Lower leg skin (tissue), 4 donors: ENCODE data around the gene RTTN. TPM values are rescaled to one million over a fixed set of nuclear protein-coding genes. Genes with fewer than 3 reads are reported as not detected.

Experiments used
- DNase-seq, 2 donors: peaks; one replicate each; pipeline ENCODE4 v3.0.0-alpha.2; 2019; ENCODE audit warnings: low spot score in 2 of 2
- H3K4me3 ChIP-seq: fragments of 200-600 bp; sonication (generic); 2 replicates; pipeline ENCODE4 v1.5.1; 2017; ENCODE audit warnings: mild to moderate bottlenecking, low read depth; ENCODE audit not compliant: poor library complexity, severe bottlenecking
- POLR2A ChIP-seq, 2 donors: fragments of 450-650 bp; IDR thresholded peaks; one replicate each; pipeline ENCODE4 v1.6.1; 2016 to 2017; ENCODE audit warnings: antibody characterized with exemption in 2 of 2, mild to moderate bottlenecking in 1 of 2, moderate library complexity in 1 of 2
- WGBS, 2 donors: methylation state at CpG; one replicate each; pipeline ENCODE4 v1.1.5; 2018; 5-methylcytosine and 5-hydroxymethylcytosine counted together
- intact Hi-C: fragments of 100-400 bp; cut with DNase I; formaldehyde crosslinking; loops from one replicate; pipeline ENCODE4 v1.15.0; 2023; ENCODE audit warnings: low total_unique reads
- total RNA-seq, 4 donors: library from RNA; depleted of rRNA; stranded (reverse); fragments of >200 nt; gene quantifications; one replicate each; pipeline ENCODE4 v1.1.0, GENCODE V29; 2016
- TF ChIP-seq, protein P1 (sequence below), 3 donors: fragments of 450-650 bp; IDR thresholded peaks; one replicate each; pipeline ENCODE4 v1.5.1; 2016; ENCODE audit warnings: antibody characterized with exemption in 3 of 3, mild to moderate bottlenecking in 3 of 3, moderate library complexity in 2 of 3

The RTTN gene
- total RNA-seq, 4 donors from 2014 or later = 4.8 to 14.9 (median 7.8) TPM

DNA sequence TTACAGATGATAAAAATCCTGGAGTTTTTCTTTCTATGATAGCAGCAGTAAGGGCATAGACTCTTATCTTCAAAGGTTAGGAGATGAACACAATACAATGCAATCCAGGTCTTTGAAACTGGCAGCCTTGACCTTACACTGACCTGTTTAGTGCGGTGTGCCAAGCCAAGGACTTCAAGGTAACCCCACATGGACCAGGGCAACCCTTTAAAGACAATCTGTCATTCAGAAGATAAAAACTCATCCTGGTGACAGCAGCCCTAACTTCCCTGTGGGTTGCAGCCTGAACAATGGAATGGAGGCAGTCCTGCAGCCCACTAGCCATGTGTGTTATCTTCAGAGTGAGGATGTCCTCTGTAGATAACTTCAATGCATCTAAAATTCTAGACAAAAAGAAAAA, 78.1 kb downstream of the RTTN start:
- WGBS, 2 donors = 75 to 87% methylated on average over 1 of the region's 1 CpG
- intact Hi-C loops = no loop called here

DNA sequence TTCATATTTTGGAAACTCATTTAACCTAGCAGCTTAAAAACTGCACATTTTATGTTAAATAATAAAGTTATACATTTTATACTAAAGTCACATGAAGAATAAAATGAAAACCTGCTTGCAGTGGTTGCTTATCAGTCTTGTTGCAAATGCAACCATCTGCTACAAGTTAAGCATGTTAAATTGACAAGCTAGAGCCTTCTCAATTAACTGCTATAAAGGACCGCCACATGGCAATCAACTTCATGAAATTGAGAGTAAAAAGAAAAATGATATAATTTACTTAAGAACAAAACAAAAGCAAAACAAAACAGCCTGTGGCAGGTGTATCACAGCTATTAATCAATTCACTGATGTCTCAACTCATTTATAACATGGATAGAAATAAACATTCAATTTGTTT, 78.7 kb downstream of the RTTN start:
- H3K4me3 ChIP-seq = no peak overlapping the region

More for the DNA sequence above, 78.1 kb downstream of the RTTN start:
- H3K4me3 ChIP-seq = no peak overlapping the region
- TF ChIP-seq, protein P1, sequence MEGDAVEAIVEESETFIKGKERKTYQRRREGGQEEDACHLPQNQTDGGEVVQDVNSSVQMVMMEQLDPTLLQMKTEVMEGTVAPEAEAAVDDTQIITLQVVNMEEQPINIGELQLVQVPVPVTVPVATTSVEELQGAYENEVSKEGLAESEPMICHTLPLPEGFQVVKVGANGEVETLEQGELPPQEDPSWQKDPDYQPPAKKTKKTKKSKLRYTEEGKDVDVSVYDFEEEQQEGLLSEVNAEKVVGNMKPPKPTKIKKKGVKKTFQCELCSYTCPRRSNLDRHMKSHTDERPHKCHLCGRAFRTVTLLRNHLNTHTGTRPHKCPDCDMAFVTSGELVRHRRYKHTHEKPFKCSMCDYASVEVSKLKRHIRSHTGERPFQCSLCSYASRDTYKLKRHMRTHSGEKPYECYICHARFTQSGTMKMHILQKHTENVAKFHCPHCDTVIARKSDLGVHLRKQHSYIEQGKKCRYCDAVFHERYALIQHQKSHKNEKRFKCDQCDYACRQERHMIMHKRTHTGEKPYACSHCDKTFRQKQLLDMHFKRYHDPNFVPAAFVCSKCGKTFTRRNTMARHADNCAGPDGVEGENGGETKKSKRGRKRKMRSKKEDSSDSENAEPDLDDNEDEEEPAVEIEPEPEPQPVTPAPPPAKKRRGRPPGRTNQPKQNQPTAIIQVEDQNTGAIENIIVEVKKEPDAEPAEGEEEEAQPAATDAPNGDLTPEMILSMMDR (IDR thresholded peaks at IDR 0.05) = no peak
- no peak for TF ChIP-seq POLR2A (IDR thresholded peaks at IDR 0.05)
- DNase-seq = no peak

DNA sequence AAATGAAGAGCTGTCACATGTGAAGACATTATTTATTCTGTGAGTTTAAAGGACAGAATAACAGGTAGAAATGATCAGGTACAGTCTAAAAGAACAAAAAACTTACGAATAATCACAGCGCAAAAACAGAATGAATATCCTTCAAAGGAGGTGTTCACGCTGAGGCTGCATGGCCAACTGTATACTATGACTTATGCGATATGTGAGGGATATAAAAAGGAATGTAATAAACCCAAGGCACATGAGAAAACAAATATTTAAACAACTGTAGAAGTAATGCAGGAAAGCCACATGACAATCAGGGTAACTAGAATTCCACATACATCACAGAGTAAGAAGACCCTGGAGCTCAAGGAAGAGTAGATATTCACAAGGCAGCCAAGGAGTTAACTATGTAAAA, 81.3 kb downstream of the RTTN start:
- H3K4me3 ChIP-seq = no peak overlapping the region
- intact Hi-C loops = no loop called here
- no peak for DNase-seq
- TF ChIP-seq POLR2A (IDR thresholded peaks at IDR 0.05) = no peak
- TF ChIP-seq, protein P1 (IDR thresholded peaks at IDR 0.05) = no peak
- WGBS, 2 donors = 96 to 98% methylated on average over 4 of the region's 4 CpGs

More for the DNA sequence above, 78.7 kb downstream of the RTTN start:
- intact Hi-C loops = no loop called here
- TF ChIP-seq, protein P1 (IDR thresholded peaks at IDR 0.05) = no peak
- no peak for TF ChIP-seq POLR2A (IDR thresholded peaks at IDR 0.05)
- DNase-seq = no peak
- WGBS, 2 donors = 97% methylated on average over 1 of the region's 1 CpG

DNA sequence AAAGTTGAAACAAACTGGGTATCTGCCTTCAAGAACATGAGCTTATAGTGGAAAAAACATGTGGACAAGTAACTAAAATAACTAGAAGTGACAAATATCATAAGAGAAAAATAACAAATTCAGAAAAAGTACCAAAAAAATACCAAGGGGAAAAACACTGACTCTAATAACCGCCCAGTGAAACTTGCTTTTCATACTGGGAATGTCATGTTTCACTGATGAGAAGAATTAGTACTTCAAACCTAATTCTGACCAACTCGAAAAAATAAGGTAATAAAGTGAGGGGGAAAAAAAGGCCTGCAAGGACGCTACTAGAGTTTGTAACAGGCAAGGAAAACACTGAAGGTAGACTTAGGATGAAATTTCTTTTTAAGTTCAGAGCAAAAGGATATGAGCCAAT, 83.6 kb downstream of the RTTN start:
- no peak for TF ChIP-seq POLR2A (IDR thresholded peaks at IDR 0.05)
- TF ChIP-seq, protein P1 (IDR thresholded peaks at IDR 0.05) = no peak
- DNase-seq = no peak
- intact Hi-C loops = no loop called here
- 87 to 97% methylated on average over 3 of the region's 3 CpGs for WGBS, 2 donors
- H3K4me3 ChIP-seq = no peak overlapping the region

DNA sequence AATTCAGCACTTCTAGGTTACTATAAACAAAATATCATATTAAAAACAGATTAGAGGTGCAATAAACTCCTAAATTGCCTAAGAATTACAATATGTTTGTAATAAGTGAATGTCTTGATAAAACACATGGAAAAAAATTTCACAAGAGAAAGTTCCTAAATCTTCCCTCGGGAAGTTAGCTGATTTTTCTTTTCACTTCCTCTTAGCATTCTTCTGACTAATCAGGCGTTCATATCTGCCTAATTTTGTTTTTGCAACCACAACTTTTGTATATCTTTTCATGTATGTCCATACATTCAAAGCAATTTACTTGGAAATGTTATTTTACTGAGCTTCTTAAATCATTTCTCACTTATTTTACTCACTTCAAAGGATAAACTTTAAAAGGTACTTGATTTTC, 88.5 kb downstream of the RTTN start:
- TF ChIP-seq, protein P1 (IDR thresholded peaks at IDR 0.05) = no peak
- no peak for TF ChIP-seq POLR2A (IDR thresholded peaks at IDR 0.05)
- whole genome bisulfite sequencing, 2 donors = 68 to 69% methylated on average over 2 of the region's 2 CpGs
- no peak for DNase-seq
- intact Hi-C loops = no loop called here
- no peak overlapping the region for H3K4me3 ChIP-seq

DNA sequence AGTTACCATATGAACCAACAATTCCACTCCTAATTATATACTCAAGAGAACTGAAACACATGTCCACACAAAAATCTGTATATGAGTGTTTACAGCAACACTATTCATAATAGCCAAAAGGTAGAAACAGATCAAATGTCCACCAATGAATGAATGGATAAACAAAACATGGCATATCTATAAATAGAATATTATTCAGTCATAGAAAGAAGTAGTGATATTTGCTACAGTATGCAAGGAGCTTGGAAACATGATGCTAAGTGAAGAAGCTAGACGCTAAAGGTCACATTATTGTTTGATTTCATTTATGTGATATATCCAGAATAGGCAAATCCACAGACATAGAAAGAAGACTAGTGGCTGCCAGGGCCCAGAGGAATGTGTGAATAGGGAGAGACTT, 92.0 kb downstream of the RTTN start:
- DNase-seq = no peak
- TF ChIP-seq POLR2A (IDR thresholded peaks at IDR 0.05) = no peak
- TF ChIP-seq, protein P1 (IDR thresholded peaks at IDR 0.05) = no peak
- WGBS, 2 donors = 100% methylated on average over 1 of the region's 1 CpG
- intact Hi-C loops = no loop called here
- no peak overlapping the region for H3K4me3 ChIP-seq
